Breast epithelium (tissue), 3 donors: ENCODE data around the gene MYL11.

Experiments used
- CTCF ChIP-seq, 3 donors: fragments of 450-650 bp; IDR thresholded peaks; one replicate each; pipeline ENCODE4 v1.5.1; 2016 to 2017; ENCODE audit warnings: antibody characterized with exemption in 3 of 3, mild to moderate bottlenecking in 3 of 3, moderate library complexity in 3 of 3
- POLR2A ChIP-seq: fragments of 450-650 bp; IDR thresholded peaks from one replicate; pipeline ENCODE4 v1.6.1; 2016; ENCODE audit warnings: antibody characterized with exemption, mild to moderate bottlenecking, moderate library complexity
- POLR2AphosphoS5 ChIP-seq, 3 donors: sonication (generic); formaldehyde crosslinking; IDR thresholded peaks; one replicate each; pipeline ENCODE4 v1.6.1; 2017; ENCODE audit warnings: antibody characterized with exemption in 3 of 3

GRCh38 chr16:30376461-30376902, 1.9 kb downstream of the MYL11 start:
- TF ChIP-seq CTCF (IDR thresholded peaks at IDR 0.05) (no peak), POLR2AphosphoS5 (IDR thresholded peaks at IDR 0.05) (no peak), POLR2A (no peak)
